Endothelial cell of umbilical vein (primary cell): ENCODE measurements around the gene SPECC1L. TPM values are rescaled to one million over a fixed set of nuclear protein-coding genes. Genes with fewer than 3 reads are reported as not detected.
"Not testable (repeated sequence)": the region's sequence is repeated elsewhere in the genome, so short reads cannot be mapped to it uniquely, and the experiment has no call there.

ENCODE experiments used
- BruUV-seq: library from RNA; stranded (reverse); fragments of 400-500 nt; replicated peaks from 2 replicates; lab custom pipeline; 2021; lab: Mats Ljungman, UMichigan
- CTCF ChIA-PET: fragments of 300-600, 350-600 bp; sonication (Branson Sonifier 250); formaldehyde crosslinking; loops from one replicate; lab custom pipeline; 2021; ENCODE audit warnings: antibody characterized with exemption, inconsistent platforms; lab: Charles Lee
- POLR2A ChIA-PET: fragments of 300-600, 350-600 bp; sonication (Branson Sonifier 250); formaldehyde crosslinking; loops from one replicate; lab custom pipeline; 2021; ENCODE audit warnings: antibody characterized with exemption, inconsistent platforms; lab: Charles Lee
- DNase-seq: peaks from one replicate; pipeline ENCODE4 v3.0.0-alpha.2; 2011; ENCODE audit warnings: low read depth, low spot score
- FAIRE-seq: peaks from 2 replicates; lab custom pipeline; 2011; peaks lifted over from hg19 to GRCh38; lab: Jason Lieb, UNC
- H2AFZ ChIP-seq: 2 replicates; pipeline ENCODE4 v1.6.0; 2012; ENCODE audit warnings: low read depth, low read length, control low read depth, inconsistent platforms
- H3K27ac ChIP-seq: 2 replicates; pipeline ENCODE4 v1.5.1; 2011; ENCODE audit warnings: low read depth, mild to moderate bottlenecking, control low read depth, low read length, moderate library complexity; ENCODE audit not compliant: insufficient read depth
- H3K27me3 ChIP-seq, 2 experiments: 2 replicates each; pipeline versions ENCODE4 v1.6.0 to v1.6.1; 2011; ENCODE audit warnings: low read length in 2 of 2, mixed read lengths in 1 of 2; ENCODE audit not compliant: control insufficient read depth in 2 of 2, insufficient read depth in 2 of 2
- H3K36me3 ChIP-seq, 2 experiments: 2 replicates in 1 of 2; 3 replicates in 1 of 2; pipeline ENCODE4 v1.5.1; 2011; ENCODE audit warnings: low read length in 2 of 2, mild to moderate bottlenecking in 1 of 2, moderate library complexity in 1 of 2; ENCODE audit not compliant: control insufficient read depth in 2 of 2, insufficient read depth in 2 of 2; ENCODE audit errors: extremely low read depth in 1 of 2
- H3K4me1 ChIP-seq: 3 replicates; pipeline ENCODE4 v1.5.1; 2011; ENCODE audit warnings: mild to moderate bottlenecking, low read length; ENCODE audit not compliant: control insufficient read depth, insufficient read depth; ENCODE audit errors: extremely low read depth
- H3K4me2 ChIP-seq: 2 replicates; pipeline ENCODE4 v1.6.1; 2011; ENCODE audit warnings: low read length, control low read depth, mixed read lengths; ENCODE audit not compliant: insufficient read depth
- H3K4me3 ChIP-seq, 3 experiments: fragments of 200-600 bp in 1 of 3; sonication (generic), shearing (Covaris generic) in 1 of 3; replicated peaks in 1 of 3; 2 replicates each; pipeline ENCODE4 v1.5.1; 2011 to 2016; ENCODE audit warnings: control low read depth in 3 of 3, low read length in 3 of 3, mild to moderate bottlenecking in 2 of 3, inconsistent platforms in 1 of 3, low read depth in 1 of 3, moderate library complexity in 1 of 3; ENCODE audit not compliant: insufficient read depth in 1 of 3
- H3K79me2 ChIP-seq: 2 replicates; pipeline ENCODE4 v1.6.0; 2012; ENCODE audit warnings: low read length, inconsistent platforms; ENCODE audit not compliant: control insufficient read depth, insufficient read depth
- H3K9ac ChIP-seq: replicated peaks from 2 replicates; pipeline ENCODE3; 2011; ENCODE audit warnings: low read length, control low read depth; ENCODE audit not compliant: insufficient read depth; ENCODE audit errors: extremely low read depth
- H3K9me1 ChIP-seq: replicated peaks from 3 replicates; pipeline ENCODE4 v1.6.0; 2011; ENCODE audit warnings: mild to moderate bottlenecking, low read length; ENCODE audit not compliant: control insufficient read depth, insufficient read depth; ENCODE audit errors: extremely low read depth
- H3K9me3 ChIP-seq: replicated peaks from 2 replicates; pipeline ENCODE4 v1.5.1; 2012; ENCODE audit warnings: low read length, inconsistent platforms; ENCODE audit not compliant: control insufficient read depth, insufficient read depth
- H4K20me1 ChIP-seq: replicated peaks from 2 replicates; pipeline ENCODE3; 2011; ENCODE audit warnings: mild to moderate bottlenecking, low read length; ENCODE audit not compliant: control insufficient read depth, insufficient read depth; ENCODE audit errors: extremely low read depth
- dilution Hi-C: fragments of 300-500 bp; cut with MboI; formaldehyde crosslinking; loops from one replicate; pipeline ENCODE4 v1.15.0; 2019; ENCODE audit warnings: low sequenced_read_pairs; ENCODE audit not compliant: extremely low pct_ligation_motif_present
- intact Hi-C: fragments of 100-400 bp; cut with micrococcal nuclease; formaldehyde crosslinking; loops from one replicate; pipeline ENCODE4 v1.10.0; 2022
- polyA plus RNA-seq, 4 experiments: library from polyadenylated mRNA; depleted of rRNA in 3 of 4; stranded (reverse) in 3 of 4; unstranded in 1 of 4; fragments of >200 nt; gene quantifications; 2 replicates each; pipeline versions ENCODE4 v1.2.1 to v1.2.3, GENCODE V29; 2011 to 2012; ENCODE audit warnings: missing spikeins in 1 of 4
- total RNA-seq: library from RNA; stranded (reverse); gene quantifications from 2 replicates; pipeline ENCODE4 v1.2.3, GENCODE V29; 2021

Gene SPECC1L
- total and polyA plus RNA-seq, 2 donors (not counting 3 experiments of a cell fraction or from before 2014, with no cell fraction given) = 22.8 to 79.3 TPM

GRCh38 chr22:24249413-24249812 is 21.2 kb upstream of the SPECC1L start:
- H3K27me3 ChIP-seq, POLR2A ChIA-PET, H2AFZ ChIP-seq, FAIRE-seq, H3K4me2 ChIP-seq, dilution Hi-C loops, BruUV-seq, H3K79me2 ChIP-seq, H3K27ac ChIP-seq, H3K9ac ChIP-seq, DNase-seq, H3K36me3 ChIP-seq, H3K9me1 ChIP-seq, H3K4me3 ChIP-seq, H4K20me1 ChIP-seq, H3K9me3 ChIP-seq: not testable (repeated sequence)
- peaks cover 17% of the 10 kb centered on the region for H3K4me1 ChIP-seq
- intact Hi-C loops = loop anchor here (10.0 kb wide), 1 partner anchor 295 kb away; no protein-coding TSS in a partner anchor
- CTCF ChIA-PET = interaction anchor here (5.5 kb wide), 1 partner anchor 58 kb away, joined by 164 read pairs; no protein-coding TSS in a partner anchor

GRCh38 chr22:24251286-24251685 is 19.3 kb upstream of the SPECC1L start:
- CTCF ChIA-PET = interaction anchor here (0.7 kb wide), 1 partner anchor 53 kb away, joined by 3 read pairs; no protein-coding TSS in a partner anchor
- H3K4me2 ChIP-seq, H3K9me3 ChIP-seq, H3K4me1 ChIP-seq, POLR2A ChIA-PET, H2AFZ ChIP-seq, intact Hi-C loops, H3K79me2 ChIP-seq, BruUV-seq, H3K27ac ChIP-seq, FAIRE-seq, H3K36me3 ChIP-seq, H4K20me1 ChIP-seq, H3K9me1 ChIP-seq, H3K27me3 ChIP-seq, H3K9ac ChIP-seq, DNase-seq, dilution Hi-C loops, H3K4me3 ChIP-seq: not testable (repeated sequence)

GRCh38 chr22:24253126-24253525 is 17.5 kb upstream of the SPECC1L start:
- H3K9me1 ChIP-seq, H2AFZ ChIP-seq, H3K27ac ChIP-seq, H3K4me1 ChIP-seq, FAIRE-seq, POLR2A ChIA-PET, CTCF ChIA-PET, DNase-seq, H3K9me3 ChIP-seq, H3K27me3 ChIP-seq, H3K9ac ChIP-seq, H3K4me2 ChIP-seq, BruUV-seq, intact Hi-C loops, H3K4me3 ChIP-seq, dilution Hi-C loops, H4K20me1 ChIP-seq, H3K36me3 ChIP-seq, H3K79me2 ChIP-seq: not testable (repeated sequence)

- H3K9ac ChIP-seq, intact Hi-C loops, FAIRE-seq, H3K79me2 ChIP-seq, H3K27me3 ChIP-seq, H3K9me3 ChIP-seq, H3K4me2 ChIP-seq, H4K20me1 ChIP-seq, H3K4me1 ChIP-seq, H2AFZ ChIP-seq, BruUV-seq, H3K9me1 ChIP-seq, DNase-seq, CTCF ChIA-PET, H3K36me3 ChIP-seq, H3K4me3 ChIP-seq, dilution Hi-C loops, POLR2A ChIA-PET, H3K27ac ChIP-seq: not testable (repeated sequence)
These were observed 14.5 kb upstream of the SPECC1L start for GRCh38 chr22:24256136-24256535.
